ENCODE data around the gene GSTA1.
"Not testable (repeated sequence)": the region's sequence is repeated elsewhere in the genome, so short reads cannot be mapped to it uniquely, and the experiment has no call there.

The GSTA1 gene

DNA sequence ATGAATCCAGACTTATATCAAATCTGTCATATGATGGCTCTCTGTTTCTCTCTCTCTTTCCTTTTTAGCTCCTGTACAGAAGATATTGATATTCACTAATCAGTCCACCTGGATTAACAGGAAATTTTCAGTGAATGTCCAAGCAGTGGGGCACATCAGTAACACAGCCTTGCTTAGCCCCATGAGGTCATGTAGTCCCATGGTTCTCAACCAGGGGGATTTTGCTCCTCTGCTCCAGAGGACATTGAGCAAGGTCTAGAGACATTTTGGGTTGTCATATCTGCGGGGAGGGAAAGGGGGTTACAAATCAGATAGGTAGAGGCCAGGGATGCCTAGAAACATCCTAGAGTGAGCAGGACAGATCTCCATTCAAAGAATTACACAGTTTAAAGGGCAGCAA, 810 bp downstream of the GSTA1 start:
- no peak for DNase-seq

- no peak for DNase-seq
Measured at GRCh38 chr6:52801188-52801841, 2.3 kb downstream of the GSTA1 start.

GRCh38 chr6:52799272-52799671, 4.3 kb downstream of the GSTA1 start:
- DNase-seq: peak; percentile 10

DNA sequence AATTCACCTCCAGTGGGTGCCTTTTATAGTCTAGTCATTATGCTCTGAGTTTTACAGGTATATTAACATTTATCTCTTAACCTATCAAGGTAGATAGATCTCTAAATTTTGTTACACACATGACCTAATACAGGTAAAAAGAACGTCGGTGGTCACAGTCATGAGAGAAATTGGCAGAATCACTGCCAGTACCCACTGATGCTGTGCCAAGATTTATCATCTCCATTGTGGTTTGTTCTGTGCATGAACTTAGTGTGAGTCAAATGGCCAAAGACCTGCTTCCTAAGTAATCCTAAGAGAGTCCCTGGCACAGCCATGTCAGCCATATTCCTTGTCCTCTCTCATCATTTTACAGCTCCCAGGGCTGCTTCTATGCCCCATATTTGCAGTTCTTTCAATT, 9.2 kb downstream of the GSTA1 start:
- DNase-seq: not testable (repeated sequence)

- DNase-seq: no peak
Measured at GRCh38 chr6:52790861-52791260, 12.8 kb downstream of the GSTA1 start.

DNA sequence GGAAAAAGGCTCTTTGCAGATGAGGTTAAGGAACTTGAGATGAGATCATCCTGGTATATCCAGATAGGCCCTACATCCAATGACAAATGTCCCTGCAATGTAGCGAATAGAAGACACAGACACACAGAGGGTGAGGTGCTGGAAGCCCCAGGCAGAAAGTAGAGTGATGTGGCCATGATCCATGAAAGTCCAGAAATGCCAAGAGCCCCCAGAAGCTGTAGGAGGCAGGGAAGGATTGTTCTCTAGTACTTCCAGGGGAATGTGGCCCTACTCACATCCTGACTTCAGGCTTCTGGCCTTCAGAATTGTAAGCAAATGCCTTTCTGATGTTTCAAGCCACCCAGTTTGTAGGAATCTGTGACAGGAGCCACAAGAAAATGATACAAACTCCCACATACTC, 14.0 kb downstream of the GSTA1 start:
- peak; percentile 32 for DNase-seq

DNA sequence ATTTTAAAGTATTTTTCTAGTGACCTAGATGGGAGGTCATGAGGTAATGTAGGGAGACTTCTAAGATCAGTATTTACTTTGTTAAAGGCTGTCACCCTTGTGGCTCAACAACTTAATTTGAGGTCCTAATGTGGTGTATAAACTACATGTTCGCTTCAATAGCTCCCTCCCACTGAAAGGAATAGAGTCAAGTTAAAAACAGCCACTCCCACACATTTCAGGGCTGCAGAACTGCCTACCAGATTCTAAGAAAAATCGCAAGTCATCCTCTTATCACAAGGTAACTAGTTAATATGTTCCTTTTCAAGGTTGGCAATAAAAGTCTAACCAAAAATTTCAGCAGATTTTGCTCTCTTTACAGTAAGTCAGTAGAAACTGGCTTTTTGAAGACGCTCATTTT, 15.1 kb downstream of the GSTA1 start:
- DNase-seq: peak; percentile 26

GRCh38 chr6:52787917-52788316, 15.7 kb downstream of the GSTA1 start:
- DNase-seq: no peak

- no peak for DNase-seq
Measured at GRCh38 chr6:52786249-52786956, 17.2 kb downstream of the GSTA1 start.

DNA sequence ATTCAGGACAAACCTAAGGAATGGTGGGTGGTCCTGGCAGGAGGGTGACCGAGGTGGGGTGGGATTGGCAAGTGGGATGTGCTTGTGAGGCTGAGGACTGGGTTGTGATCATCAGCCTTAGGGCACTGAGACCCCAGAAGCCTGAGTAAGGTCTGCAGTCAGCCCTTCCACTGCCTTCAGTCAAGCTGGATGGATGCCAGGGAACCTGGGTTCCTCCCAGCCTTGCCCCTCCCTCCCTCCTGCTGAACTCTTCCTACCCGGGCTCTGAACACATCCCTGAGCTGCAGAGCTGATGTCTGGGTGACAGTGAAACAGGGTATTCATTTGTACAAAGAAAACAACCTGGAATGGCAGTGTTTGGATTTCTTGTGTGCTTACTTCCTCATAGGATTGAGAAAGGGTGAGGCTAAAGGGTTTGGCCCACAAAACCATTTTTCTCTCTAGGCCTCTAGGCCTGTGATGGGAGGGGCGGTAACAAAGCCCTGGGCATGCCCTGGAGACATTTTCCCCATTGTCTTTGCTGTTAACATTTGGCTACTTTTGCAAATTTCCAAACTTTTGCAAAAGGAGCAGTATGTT, 20.8 kb downstream of the GSTA1 start:
- DNase-seq: not testable (repeated sequence)

- not testable (repeated sequence) for DNase-seq
Measured at GRCh38 chr6:52782209-52782608, 21.4 kb downstream of the GSTA1 start.

- DNase-seq: no peak
Measured at GRCh38 chr6:52779237-52779636, 24.4 kb downstream of the GSTA1 start.

DNA sequence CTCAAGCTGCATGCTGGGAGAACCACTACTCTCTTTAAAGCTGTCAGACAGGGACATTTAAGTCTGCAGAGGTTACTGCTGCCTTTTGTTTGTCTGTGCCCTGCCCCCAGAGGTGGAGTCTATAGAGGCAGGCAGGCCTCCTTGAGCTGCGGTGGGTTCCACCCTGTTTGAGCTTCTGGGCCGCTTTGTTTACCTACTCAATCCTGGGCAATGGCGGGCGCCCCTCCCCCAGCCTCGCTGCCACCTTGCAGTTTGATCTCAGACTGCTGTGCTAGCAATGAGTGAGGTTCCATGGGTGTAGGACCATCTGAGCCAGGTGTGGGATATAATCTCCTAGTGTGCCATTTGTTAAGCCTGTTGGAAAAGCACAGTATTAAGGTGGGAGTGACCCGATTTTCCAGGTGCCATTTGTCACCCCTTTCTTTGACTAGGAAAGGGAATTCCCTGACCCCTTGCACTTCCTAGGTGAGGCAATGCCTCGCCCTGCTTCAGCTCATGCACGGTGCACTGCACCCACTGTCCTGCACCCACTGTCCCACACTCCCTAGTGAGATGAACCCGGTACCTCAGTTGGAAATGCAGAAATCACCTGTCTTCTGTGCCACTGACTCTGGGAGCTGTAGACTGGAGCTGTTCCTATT, 26.8 kb downstream of the GSTA1 start:
- DNase-seq: not testable (repeated sequence)

- DNase-seq: not testable (repeated sequence)
Measured at GRCh38 chr6:52769399-52769798, 34.2 kb downstream of the GSTA1 start.

DNA sequence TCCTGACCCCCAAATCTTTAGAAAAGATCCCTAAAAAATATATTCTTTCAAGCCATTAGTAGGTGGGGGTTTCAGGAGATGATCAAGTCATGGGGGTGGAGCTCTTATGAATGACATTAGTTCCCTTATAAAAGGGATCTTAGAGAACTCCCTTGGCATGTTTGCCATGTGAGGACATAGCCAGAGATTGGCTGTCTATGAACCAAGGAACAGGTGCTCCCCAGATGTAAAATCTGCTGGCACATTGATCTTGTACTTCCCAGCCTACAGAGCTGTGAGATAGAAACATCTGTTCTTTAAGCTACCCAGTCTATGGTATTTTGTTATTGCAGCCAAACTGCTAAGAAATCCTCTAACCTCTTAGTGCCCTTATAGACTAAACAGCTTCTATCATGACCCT, 36.0 kb downstream of the GSTA1 start:
- not testable (repeated sequence) for DNase-seq

GRCh38 chr6:52763322-52763916, 40.2 kb downstream of the GSTA1 start, which contains the start of gene GSTA2:
Gene GSTA2, minus strand, starts transcription at chr6:52763475. Its CDS starts 5,528 bp downstream, at chr6:52757947.
- not testable (repeated sequence) for DNase-seq

DNA sequence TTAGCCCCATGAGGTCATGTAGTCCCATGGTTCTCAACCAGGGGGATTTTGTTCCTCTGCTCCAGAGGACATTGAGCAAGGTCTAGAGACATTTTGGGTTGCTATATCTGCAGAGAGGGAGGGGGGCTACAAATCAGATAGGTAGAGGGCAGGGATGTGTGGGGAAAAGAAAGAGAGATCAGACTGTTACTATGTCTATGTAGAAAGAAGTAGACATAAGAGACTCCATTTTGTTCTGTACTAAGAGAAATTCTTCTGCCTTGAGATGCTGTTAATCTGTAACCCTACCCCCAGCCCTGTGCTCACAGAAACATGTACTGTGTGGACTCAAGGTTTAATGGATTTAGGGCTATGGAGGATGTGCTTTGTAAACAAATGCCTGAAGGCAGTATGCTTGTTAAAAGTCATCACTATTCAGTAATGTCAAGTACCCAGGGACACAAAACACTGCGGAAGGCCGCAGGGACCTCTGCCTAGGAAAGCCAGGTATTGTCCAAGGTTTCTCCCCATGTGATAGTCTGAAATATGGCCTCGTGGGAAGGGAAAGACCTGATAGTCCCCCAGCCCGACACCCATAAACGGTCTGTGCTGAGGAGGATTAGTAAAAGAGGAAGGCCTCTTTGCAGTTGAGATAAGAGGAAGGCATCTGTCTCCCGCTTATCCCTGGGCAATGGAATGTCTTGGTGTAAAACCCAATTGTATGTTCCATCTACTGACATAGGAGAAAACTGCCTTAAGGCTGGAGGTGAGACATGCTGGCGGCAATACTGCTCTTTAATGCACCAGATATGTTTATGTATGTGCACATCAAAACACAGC, 41.7 kb downstream of the GSTA1 start:
- DNase-seq: not testable (repeated sequence)

DNA sequence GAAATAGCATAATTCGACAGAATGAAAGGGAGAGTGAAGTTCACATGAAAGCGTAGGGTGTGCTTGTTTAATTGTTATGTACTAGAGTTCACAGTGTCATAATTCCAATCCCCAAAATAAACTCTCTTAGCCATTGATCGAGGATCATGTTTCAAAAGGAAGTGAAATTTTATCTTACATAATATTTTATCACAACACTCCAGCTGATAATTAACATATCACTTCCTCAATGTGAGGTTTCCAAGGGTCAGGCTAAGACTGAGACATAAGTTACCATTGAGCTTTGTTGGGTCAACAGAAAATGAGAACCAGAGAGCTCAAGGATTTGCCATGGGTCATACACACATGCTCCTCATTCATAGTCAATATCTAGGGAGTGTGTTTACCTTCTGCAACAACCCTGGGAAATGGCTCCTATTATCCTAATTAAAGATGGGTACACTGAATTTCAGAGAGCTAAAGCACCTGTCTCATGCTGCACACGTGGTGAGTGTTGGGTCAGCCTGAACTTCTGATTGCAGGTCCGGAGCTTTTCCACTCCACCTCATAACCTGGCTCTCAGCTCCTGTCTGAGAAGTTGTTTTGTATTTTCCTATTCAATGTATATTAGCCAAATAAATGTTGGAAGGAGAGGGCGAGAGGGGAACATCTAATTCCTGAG, 43.4 kb downstream of the GSTA1 start:
- no peak for DNase-seq

GRCh38 chr6:52759085-52759484, 44.5 kb downstream of the GSTA1 start:
- DNase-seq: peak; percentile 70

DNA sequence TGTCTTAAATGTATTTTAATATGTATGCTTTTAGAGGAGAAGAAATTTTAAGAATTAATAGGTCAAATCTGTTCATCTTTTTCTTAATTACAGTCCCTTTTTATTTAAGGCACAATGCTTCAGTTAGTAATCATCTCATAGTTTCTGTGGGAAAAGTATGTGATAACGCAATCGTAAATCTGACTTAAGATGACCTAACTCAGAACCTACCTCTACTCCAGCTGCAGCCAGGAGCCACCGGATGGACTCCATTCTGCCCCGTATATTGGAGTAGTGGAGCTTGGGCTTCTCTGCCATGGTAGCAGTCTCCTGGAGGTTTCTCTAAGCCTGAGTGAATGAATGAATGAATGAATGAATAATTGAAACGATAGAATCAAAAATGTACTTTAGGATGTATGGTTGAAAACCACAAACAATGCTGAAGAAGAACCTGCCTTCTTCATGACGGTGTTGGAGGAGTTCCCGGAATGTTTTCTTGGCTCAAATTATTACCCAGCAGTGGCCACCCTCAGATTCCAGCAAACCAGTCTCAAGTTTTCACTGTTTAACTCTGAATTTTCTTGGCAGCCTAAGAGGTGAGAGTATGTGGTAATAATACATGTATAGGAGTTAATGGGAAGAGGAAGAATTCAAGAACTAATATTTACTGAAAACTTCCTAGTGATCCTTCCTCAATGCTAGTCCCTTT, 45.8 kb downstream of the GSTA1 start:
- peak; percentile 90 for DNase-seq

DNA sequence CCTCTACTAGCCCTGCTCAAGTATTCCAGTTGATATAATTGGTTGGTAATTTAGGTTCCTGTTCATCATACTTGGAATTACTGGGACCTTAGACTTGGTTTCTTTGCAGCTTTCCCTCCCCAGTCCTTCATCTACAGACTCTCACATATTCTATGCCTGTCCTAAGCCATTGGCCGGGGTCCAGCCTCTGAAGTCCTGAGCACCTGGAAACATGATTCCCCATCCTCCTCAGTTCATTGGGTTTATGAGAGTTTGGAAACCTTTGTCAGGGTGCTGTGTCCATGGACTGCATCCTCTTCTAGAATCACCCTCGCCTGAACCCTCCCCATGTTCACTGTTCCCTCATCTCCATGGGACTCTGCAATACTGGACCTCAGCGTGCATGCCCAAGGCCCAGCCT, 49.2 kb downstream of the GSTA1 start:
- DNase-seq: no peak

Data from NCI-H226 (cell line).